Measurements from ENCODE around the gene ALPK1.

GRCh38 chr4:112322866-112323265 lies 25.7 kb downstream of the ALPK1 start:
- TF ChIP-seq CTCF (IDR thresholded peaks at IDR 0.05; ENCODE audit: low read length), result no peak
- TF ChIP-seq EZH2 (optimal IDR thresholded peaks at IDR 0.05; ENCODE audit: low read depth, low read length), result no peak
- TF ChIP-seq EZH2phosphoT487 (IDR thresholded peaks at IDR 0.05; ENCODE audit: low read length), result no peak
